IMR-90 (cell line): ENCODE results near the gene METTL14. TPM values are rescaled to one million over a fixed set of nuclear protein-coding genes. Genes with fewer than 3 reads are reported as not detected.

Experiments
- ATAC-seq: fragments of 200-7000 bp; cut with Tn5 transposase; 2 replicates; pipeline ENCODE4 v1.9.1; 2020; ENCODE audit warnings: low read depth, mild to moderate bottlenecking, moderate library complexity
- BruUV-seq: library from RNA; stranded (reverse); fragments of 400-500 nt; replicated peaks from 2 replicates; lab custom pipeline; 2021; lab: Mats Ljungman, UMichigan
- CTCF ChIA-PET: fragments of 300-600 bp; formaldehyde crosslinking; extraction: SDS; loops from one replicate; lab custom pipeline; 2021; ENCODE audit warnings: antibody characterized with exemption; lab: Yijun Ruan, JAX
- POLR2A ChIA-PET: fragments of 300-600 bp; sonication (Branson Sonifier 250); formaldehyde crosslinking; loops from one replicate; lab custom pipeline; 2022; ENCODE audit warnings: antibody characterized with exemption; ENCODE audit not compliant: unreplicated experiment; lab: Charles Lee
- DNase-seq: peaks from one replicate; pipeline ENCODE4 v3.0.0; 2013
- H2AFZ ChIP-seq: replicated peaks from 2 replicates; pipeline ENCODE3; 2013; ENCODE audit warnings: low read length, mild to moderate bottlenecking; ENCODE audit not compliant: poor library complexity
- H2AK5ac ChIP-seq: 2 replicates; pipeline ENCODE4 v1.6.1; 2013; ENCODE audit warnings: low read depth, low read length, inconsistent platforms
- H2AK9ac ChIP-seq: replicated peaks from 2 replicates; pipeline ENCODE3; 2013; ENCODE audit warnings: mild to moderate bottlenecking, low read depth, low read length, moderate library complexity; ENCODE audit not compliant: poor library complexity
- H2BK120ac ChIP-seq: 2 replicates; pipeline ENCODE4 v1.6.1; 2013; ENCODE audit warnings: low read depth, low read length, inconsistent platforms
- H2BK15ac ChIP-seq: 3 replicates; pipeline ENCODE4 v1.6.1; 2013; ENCODE audit warnings: low read depth, low read length, inconsistent platforms
- H2BK20ac ChIP-seq: 2 replicates; pipeline ENCODE4 v1.6.1; 2013; ENCODE audit warnings: low read depth, mild to moderate bottlenecking, inconsistent platforms, low read length, moderate library complexity
- H2BK5ac ChIP-seq: 2 replicates; pipeline ENCODE4 v1.6.1; 2013; ENCODE audit warnings: mild to moderate bottlenecking, low read depth, low read length, inconsistent platforms; ENCODE audit not compliant: poor library complexity, severe bottlenecking
- H3K14ac ChIP-seq: replicated peaks from 2 replicates; pipeline ENCODE4 v1.6.1; 2013; ENCODE audit warnings: low read depth, low read length, inconsistent platforms
- H3K18ac ChIP-seq: 2 replicates; pipeline ENCODE4 v1.6.1; 2013; ENCODE audit warnings: low read depth, low read length, control low read depth
- H3K23ac ChIP-seq: 2 replicates; pipeline ENCODE4 v1.6.1; 2013; ENCODE audit warnings: low read depth, low read length, inconsistent platforms
- H3K27ac ChIP-seq: 2 replicates; pipeline ENCODE4 v1.5.1; 2013; ENCODE audit warnings: mild to moderate bottlenecking, control low read depth, low read length; ENCODE audit not compliant: insufficient read depth
- H3K27me3 ChIP-seq: 2 replicates; pipeline ENCODE4 v1.6.1; 2013; ENCODE audit warnings: low read length; ENCODE audit not compliant: control insufficient read depth, insufficient read depth
- H3K36me3 ChIP-seq: 2 replicates; pipeline ENCODE4 v1.6.1; 2013; ENCODE audit warnings: low read length, mixed read lengths; ENCODE audit not compliant: control insufficient read depth, insufficient read depth
- H3K4ac ChIP-seq: 2 replicates; pipeline ENCODE4 v1.6.1; 2013; ENCODE audit warnings: low read depth, low read length, inconsistent platforms
- H3K4me1 ChIP-seq: 2 replicates; pipeline ENCODE4 v1.6.1; 2013; ENCODE audit warnings: low read length, mixed read lengths; ENCODE audit not compliant: control insufficient read depth, insufficient read depth
- H3K4me2 ChIP-seq: 2 replicates; pipeline ENCODE4 v1.6.1; 2013; ENCODE audit warnings: low read depth, mild to moderate bottlenecking, control low read depth, low read length, moderate library complexity
- H3K4me3 ChIP-seq: 2 replicates; pipeline ENCODE4 v1.5.1; 2013; ENCODE audit warnings: low read depth, mild to moderate bottlenecking, control low read depth, low read length, moderate library complexity; ENCODE audit not compliant: insufficient read depth
- H3K56ac ChIP-seq: 2 replicates; pipeline ENCODE4 v1.6.1; 2013; ENCODE audit warnings: low read length, inconsistent platforms; ENCODE audit not compliant: insufficient read depth; ENCODE audit errors: extremely low read depth
- H3K79me1 ChIP-seq, 2 experiments: 2 replicates each; pipeline ENCODE4 v1.6.1; 2013; ENCODE audit warnings: low read length in 2 of 2, inconsistent platforms in 1 of 2, low read depth in 1 of 2
- H3K9ac ChIP-seq: 2 replicates; pipeline ENCODE4 v1.6.1; 2013; ENCODE audit warnings: low read depth, low read length, control low read depth
- H3K9me1 ChIP-seq: 2 replicates; pipeline ENCODE4 v1.6.1; 2013; ENCODE audit warnings: low read length, inconsistent platforms; ENCODE audit not compliant: insufficient read depth
- H3K9me3 ChIP-seq: 2 replicates; pipeline ENCODE4 v1.6.1; 2013; ENCODE audit warnings: low read length; ENCODE audit not compliant: control insufficient read depth, insufficient read depth
- H4K20me1 ChIP-seq: 2 replicates; pipeline ENCODE4 v1.6.1; 2013; ENCODE audit warnings: low read length, inconsistent platforms; ENCODE audit not compliant: insufficient read depth
- H4K5ac ChIP-seq: 2 replicates; pipeline ENCODE4 v1.6.1; 2013; ENCODE audit warnings: mild to moderate bottlenecking, low read depth, low read length, control low read depth
- H4K8ac ChIP-seq, 2 experiments: 2 replicates each; pipeline ENCODE4 v1.6.1; 2013; ENCODE audit warnings: low read depth in 2 of 2, low read length in 2 of 2, control low read depth in 1 of 2, inconsistent platforms in 1 of 2
- H4K91ac ChIP-seq: 2 replicates; pipeline ENCODE4 v1.6.1; 2013; ENCODE audit warnings: low read depth, low read length, inconsistent platforms; ENCODE audit not compliant: insufficient read depth
- CHD1 ChIP-seq: IDR thresholded peaks from 2 replicates; pipeline ENCODE4 v1.6.1; 2012; ENCODE audit warnings: low read depth, low read length, improper control_type of control experiment
- ELK1 ChIP-seq: fragments of 150-350 bp; IDR thresholded peaks from 2 replicates; pipeline ENCODE4 v1.6.1; 2016; ENCODE audit warnings: low read depth, mild to moderate bottlenecking, low read length, moderate library complexity, borderline replicate concordance
- MAZ ChIP-seq: IDR thresholded peaks from 2 replicates; pipeline ENCODE4 v1.6.1; 2012; ENCODE audit warnings: low read depth, mild to moderate bottlenecking, low read length, improper control_type of control experiment, moderate library complexity, borderline replicate concordance
- NFE2L2 ChIP-seq: fragments of 150-350 bp; IDR thresholded peaks from 2 replicates; pipeline ENCODE4 v1.6.1; 2016; ENCODE audit warnings: low read depth, mild to moderate bottlenecking, low read length
- POLR2A ChIP-seq: IDR thresholded peaks from 2 replicates; pipeline ENCODE4 v1.6.1; 2012; ENCODE audit warnings: mild to moderate bottlenecking, low read depth, low read length
- RFX5 ChIP-seq: IDR thresholded peaks from 2 replicates; pipeline ENCODE4 v1.8.0; 2012; ENCODE audit warnings: low read depth, mild to moderate bottlenecking, low read length, moderate library complexity
- SMC3 ChIP-seq: fragments of 150-350 bp; IDR thresholded peaks from 2 replicates; pipeline ENCODE4 v1.6.1; 2016; ENCODE audit warnings: low read depth, mild to moderate bottlenecking, antibody characterized with exemption, low read length, moderate library complexity
- USF2 ChIP-seq: fragments of 150-350 bp; IDR thresholded peaks from 2 replicates; pipeline ENCODE4 v1.6.1; 2017; ENCODE audit warnings: mild to moderate bottlenecking, antibody characterized with exemption, low read length, low read depth
- whole genome bisulfite sequencing, 2 experiments: methylation state at CpG; one replicate each; pipeline versions ENCODE4 v1.1.5 to v1.1.7; 2013; ENCODE audit warnings: missing lambda C conversion rate in 2 of 2; ENCODE audit not compliant: insufficient read length in 1 of 2; ENCODE audit errors: extremely low coverage in 2 of 2; 5-methylcytosine and 5-hydroxymethylcytosine counted together
- dilution Hi-C: fragments of 300-500 bp; cut with HindIII; formaldehyde crosslinking; loops from one replicate; pipeline ENCODE4 v1.14.3; 2018; ENCODE audit warnings: low sequenced_read_pairs; ENCODE audit not compliant: unreplicated experiment
- in situ Hi-C: fragments of 300-500 bp; cut with MboI; formaldehyde crosslinking; loops from 3 replicates; pipeline ENCODE4 v1.14.3; 2019; ENCODE audit warnings: low sequenced_read_pairs, inconsistent platforms, mixed read lengths
- intact Hi-C: fragments of 100-400 bp; cut with micrococcal nuclease; formaldehyde crosslinking; loops from 2 replicates; pipeline ENCODE4 v1.10.0; 2022
- polyA plus RNA-seq, 3 experiments: library from polyadenylated mRNA; depleted of rRNA; stranded (reverse); fragments of >200 nt; gene quantifications; 2 replicates each; pipeline ENCODE4 v1.2.3, GENCODE V29; 2012; ENCODE audit warnings: low replicate concordance in 1 of 3
- total RNA-seq: library from RNA; depleted of rRNA; stranded (reverse); fragments of >200 nt; gene quantifications from 2 replicates; pipeline ENCODE4 v1.2.3, GENCODE V29; 2012

METTL14 gene
- total and polyA plus RNA-seq, 2 of the 4 experiments (the other 2 are of a cell fraction): 5.0 to 9.3 TPM

GRCh38 chr4:118756958-118757357 is 71.8 kb downstream of the METTL14 start:
- ChIA-PET POLR2A (no interaction called here), CTCF (no interaction called here)
- Histone ChIP-seq H2BK120ac (0 out of 2 replicates have a peak overlapping the region, but pooled peaks have one; percentile 9), H3K9me1 (peaks cover 20% of the 10 kb centered on the region), H3K4ac (no peak overlapping the region), H3K9me3 (no peaks in the 10 kb centered on the region), H3K18ac (peak overlapping the region; percentile 87), H2BK5ac (peak overlapping the region; percentile 83), H3K4me1 (peaks cover 25% of the 10 kb centered on the region), H3K4me2 (no peak overlapping the region), H4K20me1 (peaks cover 35% of the 10 kb centered on the region), H3K27me3 (no peaks in the 10 kb centered on the region), H3K36me3 (peaks cover 19% of the 10 kb centered on the region), H3K23ac (peak overlapping the region; percentile 14; the same call in 1 of the 2 replicates), H2BK15ac (no peak overlapping the region), H3K14ac (no peak overlapping the region; the same call in 1 of the 2 replicates), H3K79me1 (peaks cover 29 to 62% of the 10 kb centered on the region in 2 experiments), H4K91ac (no peak overlapping the region), H2BK20ac (no peak overlapping the region; the same call in 1 of the 2 replicates), H2AFZ (no peak overlapping the region), H3K27ac (peak overlapping the region; percentile 11; the same call in 1 of the 2 replicates), H3K9ac (no peak overlapping the region), H3K4me3 (no peak overlapping the region), H4K8ac (peak overlapping the region in 1 of 2 experiments; percentile 17; a peak in 1 of 4 replicates), H3K56ac (no peak overlapping the region), H2AK9ac (no peak overlapping the region), H4K5ac (peak overlapping the region; percentile 12), H2AK5ac (no peak overlapping the region)
- intact Hi-C loops: no loop called here
- dilution Hi-C loops: no loop called here
- no CpG with 5 or more reads among the region's 1 CpG for WGBS, 2 experiments
- BruUV-seq: no TSS peak
- DNase-seq (no peak), ATAC-seq (no peak)
- in situ Hi-C loops: no loop called here
- TF ChIP-seq MAZ (no peak), USF2 (no peak), NFE2L2 (no peak), CHD1 (no peak), POLR2A (no peak), RFX5 (no peak), ELK1 (no peak), SMC3 (no peak)
